ENCODE data around the gene SDK2.

Gene SDK2

GRCh38 chr17:73452009-73452408 lies 192.2 kb downstream of the SDK2 start:
- DNase-seq (ENCODE audit: low spot score), result no peak

DNA sequence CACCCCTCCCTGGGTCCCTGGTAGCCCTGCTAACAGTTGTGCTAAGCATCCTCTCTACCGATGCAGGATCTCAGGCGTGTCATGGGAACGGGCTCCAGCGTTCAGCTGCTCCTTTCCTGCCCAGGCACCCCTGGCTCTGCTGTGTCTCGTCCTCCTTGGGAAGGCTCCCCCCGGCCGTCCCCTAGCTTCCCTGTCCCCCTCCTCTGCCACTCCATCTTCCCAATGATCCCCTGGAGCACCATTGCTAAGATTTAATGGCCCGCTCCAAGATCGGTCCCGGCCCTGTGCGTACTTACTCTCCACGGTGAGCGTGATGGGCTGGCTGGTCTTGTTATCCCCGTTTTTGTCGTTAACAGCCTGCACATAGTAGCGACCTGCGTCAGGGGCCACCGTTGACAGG lies 196.9 kb downstream of the SDK2 start:
- DNase-seq (ENCODE audit: low spot score), result no peak

DNA sequence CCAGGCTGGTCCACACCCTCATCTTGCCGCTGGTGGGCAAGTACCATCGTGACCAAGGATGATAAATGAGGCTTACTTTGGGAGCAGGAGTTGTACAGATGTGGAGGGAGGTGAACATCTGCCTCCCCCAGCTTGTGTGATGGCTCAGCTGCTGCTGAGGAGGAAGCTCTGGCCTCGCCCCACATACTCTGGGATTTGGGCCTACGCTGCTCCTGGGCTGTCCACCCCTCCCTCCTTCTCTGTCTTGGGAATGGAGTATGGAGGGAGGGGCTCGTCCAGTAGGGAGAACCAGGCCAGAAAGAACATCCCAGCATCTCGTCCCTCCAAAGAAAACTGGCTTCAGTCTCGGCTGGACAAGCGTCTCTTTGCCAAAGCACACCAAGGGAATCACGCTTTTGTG lies 197.6 kb downstream of the SDK2 start:
- DNase-seq (ENCODE audit: low spot score), result no peak

GRCh38 chr17:73445466-73445865 lies 198.8 kb downstream of the SDK2 start:
- DNase-seq (ENCODE audit: low spot score), result no peak

GRCh38 chr17:73444021-73444420 lies 200.2 kb downstream of the SDK2 start:
- DNase-seq (ENCODE audit: low spot score), result no peak

DNA sequence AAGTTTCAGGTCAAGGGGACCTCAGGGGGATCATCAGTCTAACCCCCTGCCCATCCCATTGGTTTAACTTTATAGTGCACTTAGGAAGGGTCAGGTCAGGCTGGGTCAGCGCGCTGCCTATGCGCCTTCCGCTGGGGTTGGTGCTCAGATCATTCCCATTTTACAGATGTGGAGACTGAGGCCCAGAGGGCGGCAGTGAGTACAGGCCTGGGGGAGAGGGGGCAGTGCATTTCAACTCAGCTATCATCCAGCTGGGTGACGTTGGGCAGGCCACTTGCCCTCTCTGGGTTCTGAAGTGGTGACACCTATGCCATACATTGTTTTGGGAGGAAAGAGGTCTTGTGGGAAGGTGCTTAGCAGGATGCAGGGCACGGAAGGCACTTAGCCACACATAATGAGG lies 204.6 kb downstream of the SDK2 start:
- no peak for DNase-seq (ENCODE audit: low spot score)

GRCh38 chr17:73437826-73438225 lies 206.4 kb downstream of the SDK2 start:
- DNase-seq (ENCODE audit: low spot score), result no peak

DNA sequence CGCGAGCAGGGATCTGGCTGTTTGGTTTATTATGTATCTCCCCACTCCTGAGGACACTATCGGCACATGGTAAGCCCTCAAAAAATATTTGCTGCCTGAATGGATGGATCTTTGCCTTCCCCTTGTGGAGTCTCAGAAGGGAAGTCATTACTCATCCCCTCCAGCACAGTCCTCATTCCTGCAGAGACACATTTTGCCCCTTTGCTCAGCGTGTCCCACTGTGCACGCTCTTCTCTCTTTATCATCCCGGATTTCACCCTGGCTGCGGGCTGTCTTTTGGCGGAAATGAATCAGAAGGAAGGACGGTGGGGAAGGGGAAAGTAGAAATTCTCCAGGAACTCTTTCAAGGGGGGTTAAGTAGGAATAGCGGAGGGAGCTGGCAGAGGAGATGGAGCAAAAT lies 207.3 kb downstream of the SDK2 start:
- DNase-seq (ENCODE audit: low spot score), result no peak

GRCh38 chr17:73435412-73435811 lies 208.8 kb downstream of the SDK2 start:
- no peak for DNase-seq (ENCODE audit: low spot score)

DNA sequence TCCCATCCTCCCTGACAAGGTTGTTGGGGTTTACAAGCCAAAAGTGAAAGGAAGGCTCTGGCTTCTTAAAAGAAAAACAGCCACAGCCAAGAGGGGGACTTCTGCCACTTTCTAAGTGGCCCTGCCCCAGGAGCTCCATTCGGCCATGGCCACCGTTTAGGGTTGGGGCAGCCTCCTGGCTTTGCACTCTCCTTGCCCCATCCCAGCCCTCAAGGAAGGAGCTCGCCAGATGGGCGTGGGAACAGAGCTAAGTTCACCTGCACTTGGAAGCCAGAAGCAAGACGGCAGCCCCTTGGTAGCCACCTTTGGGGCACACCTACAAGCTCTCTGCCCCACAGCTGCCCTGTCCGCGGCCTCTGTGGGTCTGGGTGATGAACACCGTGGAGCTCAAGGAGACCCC lies 210.1 kb downstream of the SDK2 start:
- DNase-seq (ENCODE audit: low spot score), result no peak

- DNase-seq (ENCODE audit: low spot score), result no peak
Observed at GRCh38 chr17:73433501-73433900, 210.7 kb downstream of the SDK2 start.

GRCh38 chr17:73432624-73433190 lies 211.5 kb downstream of the SDK2 start:
- DNase-seq (ENCODE audit: low spot score), result no peak

- DNase-seq (ENCODE audit: low spot score), result no peak
Observed at GRCh38 chr17:73431401-73432205, 212.6 kb downstream of the SDK2 start.

- no peak for DNase-seq (ENCODE audit: low spot score)
Observed at GRCh38 chr17:73430848-73431247, 213.4 kb downstream of the SDK2 start.

DNA sequence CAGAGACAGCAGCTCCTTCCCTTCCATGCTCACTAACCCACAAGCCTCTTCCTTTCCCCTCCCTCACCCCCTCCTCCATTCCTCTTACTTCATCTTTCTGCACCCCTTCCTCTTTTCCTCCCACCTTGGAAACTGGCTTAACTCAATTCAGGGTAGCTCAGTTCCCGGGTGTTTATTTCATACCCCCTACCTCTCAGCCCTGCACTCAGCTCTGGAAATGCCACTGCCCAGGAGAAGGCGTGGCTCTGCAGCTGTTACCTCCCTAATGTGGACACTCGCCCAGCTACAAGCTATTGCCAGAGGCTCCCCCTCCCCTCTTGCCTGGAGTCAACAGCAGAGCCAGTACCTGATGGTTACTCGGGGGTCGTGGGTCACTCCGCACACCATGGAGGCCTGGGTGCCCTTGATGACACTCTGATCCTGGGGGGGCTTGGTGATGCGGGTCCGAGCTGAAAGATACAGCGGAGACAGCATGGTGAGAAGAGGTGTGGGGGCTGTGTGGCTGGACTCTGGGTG lies 214.0 kb downstream of the SDK2 start:
- DNase-seq (ENCODE audit: low spot score), result no peak

- DNase-seq (ENCODE audit: low spot score), result peak; percentile 94
Observed at GRCh38 chr17:73429440-73430164, 214.6 kb downstream of the SDK2 start.

DNA sequence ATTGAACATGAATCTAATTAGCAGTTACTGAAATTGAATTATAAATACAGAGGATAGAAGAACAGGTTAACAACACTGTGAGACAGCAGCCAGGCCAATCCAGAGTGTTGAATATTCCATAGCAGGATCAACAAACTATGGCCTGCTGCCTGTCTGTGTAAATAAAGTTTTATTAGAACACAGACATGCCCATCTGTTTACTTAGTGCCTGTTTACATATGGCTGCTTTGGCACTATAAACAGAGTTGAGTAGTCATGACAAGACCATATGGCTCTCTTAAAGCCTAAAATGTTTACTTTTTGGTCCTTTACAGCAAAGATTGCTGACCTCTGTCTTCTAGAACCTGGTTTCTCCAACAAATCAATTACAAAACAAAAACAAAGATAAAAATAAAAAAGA lies 217.0 kb downstream of the SDK2 start:
- no peak for DNase-seq (ENCODE audit: low spot score)

GRCh38 chr17:73424571-73424970 lies 219.7 kb downstream of the SDK2 start:
- DNase-seq (ENCODE audit: low spot score), result no peak

- no peak for DNase-seq (ENCODE audit: low spot score)
Observed at GRCh38 chr17:73423806-73424205, 220.4 kb downstream of the SDK2 start.

DNA sequence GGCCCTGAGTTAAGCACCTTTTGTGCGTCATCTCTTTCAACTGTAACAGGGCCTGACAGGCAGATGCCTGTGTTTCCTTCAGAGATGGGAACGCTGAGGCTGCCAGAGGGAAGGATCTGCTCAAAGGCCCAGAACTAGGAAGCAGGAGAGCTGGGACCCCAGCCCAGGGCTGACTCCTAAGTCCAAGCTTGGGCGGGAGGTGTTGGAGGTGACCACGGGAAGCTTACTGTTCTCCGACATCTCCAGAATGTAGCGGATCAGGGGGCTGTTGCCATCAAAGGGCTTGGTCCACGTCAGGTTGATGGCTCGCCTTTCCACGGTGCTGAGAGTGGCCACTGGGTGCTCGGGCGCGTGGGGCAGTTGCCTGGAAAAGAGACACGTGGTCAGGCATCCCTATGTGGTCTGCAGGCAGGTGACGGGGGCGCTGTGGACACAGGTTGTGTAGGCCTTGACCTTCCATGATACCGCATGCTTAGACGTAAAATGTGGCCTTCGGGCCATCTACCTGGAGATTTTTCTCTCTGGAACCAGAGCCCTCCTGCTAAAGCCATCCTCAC lies 221.0 kb downstream of the SDK2 start:
- no peak for DNase-seq (ENCODE audit: low spot score)

- no peak for DNase-seq (ENCODE audit: low spot score)
Observed at GRCh38 chr17:73422121-73422520, 222.1 kb downstream of the SDK2 start.

DNA sequence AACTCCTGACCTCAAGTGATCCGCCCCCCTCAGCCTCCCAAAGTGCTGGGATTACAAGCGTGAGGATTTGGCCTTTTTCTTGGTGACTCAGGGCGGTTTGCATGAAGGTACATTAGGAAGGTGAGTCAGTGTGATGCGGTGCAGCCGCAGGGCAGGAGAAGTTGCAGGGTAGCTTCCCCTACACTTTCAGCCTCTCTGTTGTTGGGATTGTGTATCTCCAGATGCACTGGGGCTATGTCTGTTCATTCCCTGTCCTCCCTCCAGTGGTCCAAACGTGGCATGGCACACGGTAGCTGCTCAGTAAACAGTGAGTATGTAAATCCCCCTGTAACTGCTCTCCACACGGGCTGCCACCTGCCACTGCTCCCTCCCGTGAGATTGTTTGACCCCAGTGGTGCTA lies 223.3 kb downstream of the SDK2 start:
- peak; percentile 42 for DNase-seq (ENCODE audit: low spot score)

DNA sequence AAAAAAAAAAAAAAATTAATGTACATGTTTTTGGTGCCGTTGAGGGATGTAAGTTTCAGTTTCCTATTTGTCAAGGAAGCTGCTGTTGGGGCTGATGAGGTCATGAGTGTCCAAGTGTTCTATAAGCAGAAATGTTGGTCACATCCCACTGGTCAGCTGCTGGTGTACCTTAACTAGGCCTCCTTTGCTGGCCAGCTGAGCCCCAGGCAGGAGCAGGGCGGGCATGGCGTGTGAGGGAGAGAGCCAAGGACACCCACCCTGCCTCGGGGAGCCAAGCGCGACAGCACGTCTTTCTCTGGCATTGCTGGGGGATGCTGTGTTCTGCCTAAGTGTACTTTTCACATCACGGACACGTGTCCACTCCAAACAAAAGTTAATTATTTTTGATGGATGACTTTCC lies 224.4 kb downstream of the SDK2 start:
- no peak for DNase-seq (ENCODE audit: low spot score)

Data from AG20443 (cell line).